ENCODE measurements around the gene FAF1. TPM values are rescaled to one million over a fixed set of nuclear protein-coding genes. Genes with fewer than 3 reads are reported as not detected.

The FAF1 gene
- total and polyA plus RNA-seq, 2 of the 8 experiments (the other 6 are each of a cell fraction or from before 2014, with no cell fraction given): 10.8 to 65.9 TPM

DNA sequence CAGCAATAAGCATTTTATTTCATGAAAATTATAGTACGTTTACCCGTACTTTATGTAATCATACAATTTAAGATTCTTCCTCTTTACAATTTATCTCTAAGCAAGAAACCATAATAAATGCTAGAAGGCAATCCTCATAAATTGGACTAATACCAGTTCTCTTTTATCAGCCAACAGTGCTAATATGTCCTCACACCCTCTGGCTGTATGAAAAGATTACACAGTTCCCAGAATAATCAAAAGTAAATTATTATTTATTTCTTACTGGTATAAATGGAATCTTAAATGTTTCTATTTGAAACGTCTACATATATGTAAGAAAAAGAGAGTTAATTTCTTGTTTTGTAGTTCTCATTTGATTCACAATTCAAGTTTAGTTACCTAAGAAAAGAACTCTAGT, 6.9 kb upstream of the FAF1 start (continued):
- TF ChIP-seq, protein P1, sequence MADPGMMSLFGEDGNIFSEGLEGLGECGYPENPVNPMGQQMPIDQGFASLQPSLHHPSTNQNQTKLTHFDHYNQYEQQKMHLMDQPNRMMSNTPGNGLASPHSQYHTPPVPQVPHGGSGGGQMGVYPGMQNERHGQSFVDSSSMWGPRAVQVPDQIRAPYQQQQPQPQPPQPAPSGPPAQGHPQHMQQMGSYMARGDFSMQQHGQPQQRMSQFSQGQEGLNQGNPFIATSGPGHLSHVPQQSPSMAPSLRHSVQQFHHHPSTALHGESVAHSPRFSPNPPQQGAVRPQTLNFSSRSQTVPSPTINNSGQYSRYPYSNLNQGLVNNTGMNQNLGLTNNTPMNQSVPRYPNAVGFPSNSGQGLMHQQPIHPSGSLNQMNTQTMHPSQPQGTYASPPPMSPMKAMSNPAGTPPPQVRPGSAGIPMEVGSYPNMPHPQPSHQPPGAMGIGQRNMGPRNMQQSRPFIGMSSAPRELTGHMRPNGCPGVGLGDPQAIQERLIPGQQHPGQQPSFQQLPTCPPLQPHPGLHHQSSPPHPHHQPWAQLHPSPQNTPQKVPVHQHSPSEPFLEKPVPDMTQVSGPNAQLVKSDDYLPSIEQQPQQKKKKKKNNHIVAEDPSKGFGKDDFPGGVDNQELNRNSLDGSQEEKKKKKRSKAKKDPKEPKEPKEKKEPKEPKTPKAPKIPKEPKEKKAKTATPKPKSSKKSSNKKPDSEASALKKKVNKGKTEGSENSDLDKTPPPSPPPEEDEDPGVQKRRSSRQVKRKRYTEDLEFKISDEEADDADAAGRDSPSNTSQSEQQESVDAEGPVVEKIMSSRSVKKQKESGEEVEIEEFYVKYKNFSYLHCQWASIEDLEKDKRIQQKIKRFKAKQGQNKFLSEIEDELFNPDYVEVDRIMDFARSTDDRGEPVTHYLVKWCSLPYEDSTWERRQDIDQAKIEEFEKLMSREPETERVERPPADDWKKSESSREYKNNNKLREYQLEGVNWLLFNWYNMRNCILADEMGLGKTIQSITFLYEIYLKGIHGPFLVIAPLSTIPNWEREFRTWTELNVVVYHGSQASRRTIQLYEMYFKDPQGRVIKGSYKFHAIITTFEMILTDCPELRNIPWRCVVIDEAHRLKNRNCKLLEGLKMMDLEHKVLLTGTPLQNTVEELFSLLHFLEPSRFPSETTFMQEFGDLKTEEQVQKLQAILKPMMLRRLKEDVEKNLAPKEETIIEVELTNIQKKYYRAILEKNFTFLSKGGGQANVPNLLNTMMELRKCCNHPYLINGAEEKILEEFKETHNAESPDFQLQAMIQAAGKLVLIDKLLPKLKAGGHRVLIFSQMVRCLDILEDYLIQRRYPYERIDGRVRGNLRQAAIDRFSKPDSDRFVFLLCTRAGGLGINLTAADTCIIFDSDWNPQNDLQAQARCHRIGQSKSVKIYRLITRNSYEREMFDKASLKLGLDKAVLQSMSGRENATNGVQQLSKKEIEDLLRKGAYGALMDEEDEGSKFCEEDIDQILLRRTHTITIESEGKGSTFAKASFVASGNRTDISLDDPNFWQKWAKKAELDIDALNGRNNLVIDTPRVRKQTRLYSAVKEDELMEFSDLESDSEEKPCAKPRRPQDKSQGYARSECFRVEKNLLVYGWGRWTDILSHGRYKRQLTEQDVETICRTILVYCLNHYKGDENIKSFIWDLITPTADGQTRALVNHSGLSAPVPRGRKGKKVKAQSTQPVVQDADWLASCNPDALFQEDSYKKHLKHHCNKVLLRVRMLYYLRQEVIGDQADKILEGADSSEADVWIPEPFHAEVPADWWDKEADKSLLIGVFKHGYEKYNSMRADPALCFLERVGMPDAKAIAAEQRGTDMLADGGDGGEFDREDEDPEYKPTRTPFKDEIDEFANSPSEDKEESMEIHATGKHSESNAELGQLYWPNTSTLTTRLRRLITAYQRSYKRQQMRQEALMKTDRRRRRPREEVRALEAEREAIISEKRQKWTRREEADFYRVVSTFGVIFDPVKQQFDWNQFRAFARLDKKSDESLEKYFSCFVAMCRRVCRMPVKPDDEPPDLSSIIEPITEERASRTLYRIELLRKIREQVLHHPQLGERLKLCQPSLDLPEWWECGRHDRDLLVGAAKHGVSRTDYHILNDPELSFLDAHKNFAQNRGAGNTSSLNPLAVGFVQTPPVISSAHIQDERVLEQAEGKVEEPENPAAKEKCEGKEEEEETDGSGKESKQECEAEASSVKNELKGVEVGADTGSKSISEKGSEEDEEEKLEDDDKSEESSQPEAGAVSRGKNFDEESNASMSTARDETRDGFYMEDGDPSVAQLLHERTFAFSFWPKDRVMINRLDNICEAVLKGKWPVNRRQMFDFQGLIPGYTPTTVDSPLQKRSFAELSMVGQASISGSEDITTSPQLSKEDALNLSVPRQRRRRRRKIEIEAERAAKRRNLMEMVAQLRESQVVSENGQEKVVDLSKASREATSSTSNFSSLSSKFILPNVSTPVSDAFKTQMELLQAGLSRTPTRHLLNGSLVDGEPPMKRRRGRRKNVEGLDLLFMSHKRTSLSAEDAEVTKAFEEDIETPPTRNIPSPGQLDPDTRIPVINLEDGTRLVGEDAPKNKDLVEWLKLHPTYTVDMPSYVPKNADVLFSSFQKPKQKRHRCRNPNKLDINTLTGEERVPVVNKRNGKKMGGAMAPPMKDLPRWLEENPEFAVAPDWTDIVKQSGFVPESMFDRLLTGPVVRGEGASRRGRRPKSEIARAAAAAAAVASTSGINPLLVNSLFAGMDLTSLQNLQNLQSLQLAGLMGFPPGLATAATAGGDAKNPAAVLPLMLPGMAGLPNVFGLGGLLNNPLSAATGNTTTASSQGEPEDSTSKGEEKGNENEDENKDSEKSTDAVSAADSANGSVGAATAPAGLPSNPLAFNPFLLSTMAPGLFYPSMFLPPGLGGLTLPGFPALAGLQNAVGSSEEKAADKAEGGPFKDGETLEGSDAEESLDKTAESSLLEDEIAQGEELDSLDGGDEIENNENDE (IDR thresholded peaks at IDR 0.05; ENCODE audit: insufficient replicate concordance, low read length): no peak

All from H1 (cell line).